Adipose tissue (tissue), 3 donors: ENCODE measurements around the gene ATXN1. TPM values are rescaled to one million over a fixed set of nuclear protein-coding genes. Genes with fewer than 3 reads are reported as not detected.
"Not testable (repeated sequence)": the region's sequence is repeated elsewhere in the genome, so short reads cannot be mapped to it uniquely, and the experiment has no call there.

Source experiments
- H3K27ac ChIP-seq: one replicate; pipeline ENCODE4 v1.5.1; 2013; ENCODE audit warnings: low read depth, low read length
- WGBS, 3 donors: extraction: QIAGEN DNeasy Blood & Tissue Kit; methylation state at CpG; one replicate each; pipeline ENCODE4 v1.1.7; 2013; 5-methylcytosine and 5-hydroxymethylcytosine counted together
- polyA plus RNA-seq, 3 donors: library from polyadenylated mRNA; stranded (reverse); fragments of 200-250 nt; gene quantifications; one replicate each; pipeline ENCODE4 v1.2.3, GENCODE V29; 2013
- donor health status: healthy with polysubstance abuse.
- donor health status: Bipolar disorder and iron deficiency.
- donor health status: healthy.

Gene ATXN1
- polyA plus RNA-seq, 3 donors, result 2.6 to 7.2 (median 6.8) TPM

DNA sequence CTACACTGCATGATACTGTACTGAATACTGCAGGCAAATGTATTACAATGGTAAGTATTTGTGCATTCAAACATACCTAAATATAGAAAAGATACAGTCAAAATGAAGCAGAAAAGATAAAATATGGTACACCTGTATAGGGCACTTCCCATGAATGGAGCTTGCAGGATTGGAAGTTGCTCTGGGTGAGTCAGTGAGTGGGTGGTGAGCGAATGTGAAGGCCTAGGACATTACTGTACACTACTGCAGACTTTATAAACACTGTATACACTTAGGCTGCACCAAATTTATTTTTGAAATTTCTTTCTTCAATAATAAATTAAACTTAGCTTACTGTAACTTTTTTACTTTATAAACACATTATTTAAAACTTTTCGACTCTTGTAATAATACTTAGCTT, 213.1 kb downstream of the ATXN1 start:
- H3K27ac ChIP-seq, result no peak overlapping the region
- 97 to 98% (median 98%) methylated on average over 2 of the region's 2 CpGs for whole genome bisulfite sequencing, 3 donors

DNA sequence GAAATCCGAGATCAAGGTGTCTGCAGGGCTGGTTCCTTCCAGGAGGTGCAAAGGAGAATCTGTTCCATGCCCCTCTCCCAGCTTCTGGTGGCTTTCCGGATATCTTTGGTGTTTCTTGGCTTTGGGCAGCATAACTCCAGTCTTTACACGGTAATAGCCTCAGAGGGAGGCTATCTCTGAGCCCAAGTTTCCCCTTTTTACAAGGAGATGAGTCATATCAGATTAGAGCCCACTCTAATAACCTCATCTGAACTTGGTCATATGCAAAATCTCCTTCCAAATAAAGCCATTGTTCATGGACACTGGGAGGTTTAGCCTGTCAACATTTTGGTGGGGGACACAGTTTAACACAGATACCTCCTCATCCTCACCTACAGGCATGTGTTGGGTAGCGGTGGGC, 213.7 kb downstream of the ATXN1 start:
- WGBS, 3 donors, result 77 to 98% (median 87%) methylated on average over 4 of the region's 4 CpGs
- no peak overlapping the region for H3K27ac ChIP-seq

DNA sequence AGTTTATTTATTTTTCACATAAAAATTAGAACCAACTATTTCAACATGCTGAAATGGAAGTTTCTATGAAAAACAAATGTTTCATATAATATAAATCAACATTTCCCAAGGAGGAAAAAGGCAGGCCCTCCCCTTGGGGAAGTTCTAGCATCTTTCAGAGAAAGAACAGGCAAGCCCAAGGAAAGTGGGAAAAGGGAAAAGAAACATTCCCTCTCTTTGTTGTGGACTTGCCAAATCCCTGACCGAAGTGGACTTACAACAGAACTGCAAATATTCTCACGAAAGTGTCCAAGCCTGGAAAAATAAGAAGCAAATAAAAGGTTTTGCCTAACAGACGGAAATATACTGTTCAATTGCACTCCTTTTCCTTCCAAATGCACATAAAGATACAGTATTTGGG, 214.4 kb downstream of the ATXN1 start:
- no peak overlapping the region for H3K27ac ChIP-seq
- WGBS, 3 donors, result 72 to 79% (median 77%) methylated on average over 3 of the region's 3 CpGs

DNA sequence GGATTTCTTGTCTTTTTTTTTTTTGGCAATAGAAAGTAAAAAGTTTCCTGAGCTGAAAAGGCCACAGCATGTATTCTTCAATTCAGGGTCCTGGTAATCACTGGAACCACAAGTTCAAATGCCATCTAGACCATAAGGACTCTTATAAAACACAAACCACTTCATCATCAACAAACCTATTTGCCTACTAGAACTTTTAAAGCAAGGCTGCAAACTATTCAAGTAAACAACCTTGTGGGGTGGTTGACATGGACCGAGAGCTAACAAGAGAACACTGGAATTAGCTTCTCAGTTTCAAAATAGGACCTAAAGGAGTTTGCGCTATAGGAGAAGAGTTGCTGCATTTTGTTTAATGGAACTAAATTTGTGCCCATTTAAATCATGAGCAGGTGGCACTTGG, 215.9 kb downstream of the ATXN1 start:
- H3K27ac ChIP-seq, result no peak overlapping the region
- 93 to 97% (median 97%) methylated on average over 2 of the region's 2 CpGs for WGBS, 3 donors

DNA sequence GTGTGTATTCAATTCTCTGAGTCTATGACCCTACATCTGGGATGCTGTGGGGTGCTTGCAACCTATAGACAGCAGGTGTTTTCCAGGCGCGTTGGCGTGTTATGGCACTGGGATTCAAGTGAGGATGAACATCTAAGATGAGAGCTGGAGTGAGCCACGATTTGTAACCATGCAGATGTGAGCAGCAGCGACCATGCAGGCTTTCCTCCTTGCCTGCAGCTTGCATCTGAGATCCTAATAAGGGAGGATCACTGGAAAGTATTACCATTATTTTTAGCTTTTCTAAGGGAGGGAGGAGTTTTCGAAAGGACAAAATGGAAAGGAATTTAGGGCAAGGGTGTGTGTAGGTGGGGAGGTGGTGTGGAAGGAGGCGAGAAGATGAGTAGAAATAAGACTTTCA, 216.7 kb downstream of the ATXN1 start:
- H3K27ac ChIP-seq, result no peak overlapping the region

DNA sequence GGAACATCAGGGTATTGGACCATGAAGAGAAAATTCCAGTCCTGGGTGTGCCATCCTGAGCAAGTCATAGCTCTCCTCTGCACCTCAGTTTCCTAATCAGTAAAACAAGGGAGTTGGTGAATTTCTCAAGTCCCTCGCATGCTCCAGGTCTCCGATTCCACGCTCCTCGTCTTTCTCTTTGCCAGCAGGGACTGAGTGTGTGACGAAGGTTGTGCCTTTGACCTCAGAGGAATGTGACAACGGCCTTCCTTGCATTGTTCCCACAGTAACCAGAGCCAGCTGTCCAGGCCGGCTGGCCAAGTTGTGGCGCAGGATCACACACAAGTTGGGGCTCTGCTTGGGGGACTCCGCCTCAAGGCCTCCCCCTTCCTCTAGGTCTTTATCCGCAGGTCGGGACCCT, 217.3 kb downstream of the ATXN1 start:
- H3K27ac ChIP-seq, result no peak overlapping the region
- 56 to 75% (median 70%) methylated on average over 11 of the region's 11 CpGs for WGBS, 3 donors

More for the DNA sequence above, 216.7 kb downstream of the ATXN1 start:
- WGBS, 3 donors, result 82 to 93% (median 84%) methylated on average over 7 of the region's 7 CpGs

DNA sequence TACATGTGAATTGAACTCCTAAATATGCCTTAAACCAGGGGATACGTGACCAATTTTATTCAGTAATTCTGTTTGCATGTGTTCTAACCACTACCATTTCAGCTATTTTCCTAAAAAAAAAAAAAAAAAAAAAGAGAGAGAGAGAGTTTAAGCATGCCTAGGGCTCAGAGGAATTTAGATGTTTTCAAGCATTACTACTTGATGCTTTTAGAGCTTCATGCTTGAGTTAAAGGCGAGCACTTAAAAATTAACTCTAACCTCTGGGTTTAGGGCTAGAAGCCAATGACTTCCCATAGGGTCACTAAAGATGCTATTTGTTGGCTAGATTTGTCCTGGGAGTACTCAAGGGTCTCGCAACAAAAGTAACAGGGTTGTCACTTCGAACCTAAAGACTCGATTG, 217.7 kb downstream of the ATXN1 start:
- H3K27ac ChIP-seq, result no peak overlapping the region
- 78 to 91% (median 82%) methylated on average over 5 of the region's 5 CpGs for WGBS, 3 donors

DNA sequence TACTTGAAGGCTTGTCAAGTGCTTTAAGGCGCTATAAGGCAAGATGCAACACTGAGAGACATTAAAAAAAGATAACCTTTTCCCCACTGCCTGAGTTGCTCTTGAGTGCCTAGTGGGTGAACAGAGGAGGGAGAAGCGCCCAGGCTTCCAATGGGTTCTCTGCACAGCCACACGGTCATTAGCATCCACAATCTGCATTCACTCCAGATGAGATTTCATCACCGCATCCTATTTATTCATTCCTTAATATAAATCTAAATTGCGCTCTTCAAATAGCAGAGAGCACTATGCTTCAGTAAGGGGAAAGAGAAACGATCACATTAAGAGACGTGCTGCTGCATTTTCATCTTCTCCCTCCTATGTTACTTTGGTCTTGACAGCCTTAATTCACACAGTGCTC, 219.2 kb downstream of the ATXN1 start:
- 89 to 91% (median 90%) methylated on average over 7 of the region's 7 CpGs for WGBS, 3 donors
- H3K27ac ChIP-seq, result no peak overlapping the region

DNA sequence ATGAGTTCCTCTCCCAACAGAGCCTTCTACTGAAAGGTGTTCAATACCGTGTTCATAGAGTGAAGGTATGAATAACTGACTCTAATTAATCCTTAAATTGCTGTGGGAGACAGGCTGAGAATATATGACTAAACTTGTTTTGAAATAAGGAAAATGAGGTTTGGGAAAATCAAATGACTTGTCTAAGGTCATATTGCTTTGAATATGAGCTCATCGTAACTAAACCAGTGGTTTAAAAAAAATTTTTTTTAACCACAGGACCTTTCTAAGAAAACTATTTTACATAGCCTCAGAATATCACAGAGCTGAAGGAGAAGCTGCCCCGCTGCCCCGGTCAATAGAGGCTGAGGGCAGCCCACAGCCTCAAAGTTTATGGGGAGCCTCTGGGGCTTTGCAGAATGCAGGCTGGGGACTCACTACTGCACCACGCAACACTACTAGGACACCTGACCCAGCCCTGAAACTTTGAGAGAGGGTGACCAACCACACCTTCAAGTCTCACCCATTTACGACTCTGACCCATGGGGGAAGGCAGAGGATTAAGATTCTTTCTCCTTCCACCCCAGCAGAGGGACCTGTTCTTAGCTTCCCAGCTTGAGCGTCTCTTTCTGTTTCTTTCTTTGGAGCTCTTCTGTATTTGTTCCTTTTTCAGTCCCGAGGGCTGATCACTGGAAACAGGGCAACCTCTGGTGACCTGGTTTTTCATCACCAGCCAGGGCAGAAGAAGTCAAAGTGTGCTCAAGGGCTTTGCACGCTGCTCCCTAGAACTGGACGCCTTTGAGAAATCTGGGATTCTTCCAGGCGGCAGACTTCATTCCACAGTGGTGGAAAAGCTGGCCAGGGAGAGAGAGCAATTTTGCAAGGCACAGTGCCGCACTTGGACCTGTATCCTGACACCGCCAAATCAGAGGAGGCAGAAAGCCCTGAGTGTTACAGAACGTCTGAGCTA, 220.2 kb downstream of the ATXN1 start:
- H3K27ac ChIP-seq, result no peak overlapping the region
- WGBS, 3 donors, result 65 to 84% (median 80%) methylated on average over 14 of the region's 14 CpGs

DNA sequence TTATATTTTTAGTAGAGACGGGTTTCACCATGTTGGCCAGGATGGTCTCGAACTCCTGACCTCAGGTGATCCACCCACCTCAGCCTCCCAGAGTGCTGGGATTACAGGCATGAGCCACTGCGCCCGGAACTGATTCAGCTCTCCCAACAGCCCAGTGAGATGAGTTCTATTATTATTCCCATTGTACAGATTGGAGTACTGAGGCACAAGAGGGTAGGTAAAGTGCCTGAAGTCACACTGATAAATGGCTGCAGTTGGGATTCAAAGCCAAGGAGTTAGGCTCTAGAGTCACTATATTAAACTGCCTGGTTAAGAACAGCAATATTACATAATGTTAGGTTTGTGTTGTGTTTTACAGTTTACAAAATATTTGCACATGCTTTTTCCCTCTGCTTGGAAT, 220.9 kb downstream of the ATXN1 start:
- WGBS, 3 donors, result 96 to 99% (median 96%) methylated on average over 4 of the region's 4 CpGs
- not testable (repeated sequence) for H3K27ac ChIP-seq

DNA sequence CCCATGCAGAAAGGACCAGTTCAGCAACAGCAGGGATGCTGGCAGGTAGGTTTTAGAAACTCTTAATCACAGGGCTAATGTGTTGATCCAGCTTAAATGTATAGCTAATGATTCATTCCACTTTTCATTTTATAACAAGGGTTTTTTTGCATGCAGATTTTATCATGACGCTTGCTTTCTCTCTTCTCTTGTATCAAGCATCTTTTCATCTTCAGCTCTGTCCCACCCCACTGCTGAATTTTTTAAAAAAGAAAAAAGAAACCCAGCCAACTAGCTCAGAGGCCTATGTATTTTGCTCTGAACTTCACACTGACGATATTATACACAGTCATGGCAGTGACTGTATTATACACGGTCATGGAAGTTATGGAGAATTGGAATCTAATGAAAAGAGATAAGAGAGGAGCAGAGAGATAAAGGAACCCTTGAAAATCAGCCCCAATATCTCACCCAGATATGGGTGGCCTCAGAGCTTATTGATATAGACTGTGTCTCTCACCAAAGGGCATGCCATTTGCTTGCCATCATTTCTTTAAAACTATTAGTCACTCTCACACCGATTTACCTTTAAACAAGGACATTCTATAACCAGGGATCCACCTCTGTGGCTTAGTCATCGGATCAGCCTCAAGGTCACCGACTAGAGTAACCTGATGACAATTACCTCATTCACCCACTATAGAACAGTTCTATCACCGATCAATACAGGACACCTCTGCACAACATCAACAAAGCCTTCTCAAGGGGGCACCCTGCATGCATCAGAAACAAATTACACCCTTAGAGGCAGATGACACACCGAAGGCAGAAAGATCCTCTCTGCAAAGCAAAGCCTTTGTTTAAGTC, 222.0 kb downstream of the ATXN1 start:
- WGBS, 3 donors, result 73 to 90% (median 89%) methylated on average over 8 of the region's 8 CpGs
- no peak overlapping the region for H3K27ac ChIP-seq

DNA sequence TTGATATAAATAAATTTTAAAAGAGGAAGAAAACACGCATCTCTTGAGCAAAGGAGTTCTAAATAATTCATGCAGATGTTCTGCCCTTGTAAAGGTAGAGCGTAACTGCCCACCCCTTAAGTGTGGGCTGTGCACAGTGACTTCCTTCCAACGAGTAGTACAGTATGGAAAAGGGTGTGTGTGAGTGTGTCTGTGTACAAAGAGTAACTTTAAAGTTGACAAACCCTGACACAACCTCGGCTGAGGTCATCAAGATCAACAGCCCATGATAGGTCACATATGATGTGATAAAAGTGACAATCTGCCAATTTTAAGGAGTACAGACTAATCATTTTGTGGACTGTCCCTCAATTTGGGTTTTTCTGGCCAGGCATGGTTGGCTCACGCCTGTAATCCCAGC, 225.7 kb downstream of the ATXN1 start:
- H3K27ac ChIP-seq, result no peak overlapping the region
- 83 to 85% (median 84%) methylated on average over 5 of the region's 5 CpGs for WGBS, 3 donors

DNA sequence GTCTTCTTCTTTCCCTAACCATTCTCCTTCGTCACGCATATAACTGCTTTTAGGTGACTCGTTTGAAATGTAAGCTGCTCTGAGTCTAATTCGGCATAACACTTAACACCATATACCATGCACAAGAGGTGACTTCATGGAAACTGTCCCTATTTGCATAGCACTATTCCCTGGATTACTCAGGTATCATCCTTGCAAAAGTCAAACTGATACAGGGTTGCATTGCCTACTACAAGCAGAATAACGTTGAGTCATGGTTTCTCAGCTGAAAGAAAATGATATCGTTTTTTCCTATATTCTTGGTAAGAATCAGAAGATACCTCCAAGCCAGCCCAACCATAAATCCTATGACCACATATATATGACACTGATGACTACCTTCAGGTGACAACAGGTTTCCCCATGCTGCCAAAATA, 227.5 kb downstream of the ATXN1 start:
- H3K27ac ChIP-seq, result no peak overlapping the region
- WGBS, 3 donors, result 87 to 92% (median 92%) methylated on average over 6 of the region's 6 CpGs

DNA sequence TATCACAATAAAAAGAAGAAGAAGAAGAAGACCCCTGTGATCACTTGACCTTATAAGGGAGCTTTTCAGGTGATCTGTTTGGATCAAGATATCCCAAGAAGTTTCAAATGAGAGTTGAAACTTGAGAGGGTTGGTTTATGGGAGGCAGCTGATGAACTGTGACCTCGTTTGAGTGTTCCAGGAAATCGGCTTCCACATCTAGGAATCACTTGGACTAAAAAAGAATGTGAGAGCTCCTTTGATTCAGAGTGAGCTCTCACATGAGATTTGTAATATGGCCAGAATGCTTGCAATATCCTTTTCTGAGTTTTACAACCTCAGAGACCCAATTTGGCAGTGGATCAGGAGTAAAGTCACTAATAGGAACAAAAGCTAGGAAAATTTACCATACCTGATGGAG, 228.1 kb downstream of the ATXN1 start:
- WGBS, 3 donors, result 51 to 73% (median 67%) methylated on average over 2 of the region's 2 CpGs

DNA sequence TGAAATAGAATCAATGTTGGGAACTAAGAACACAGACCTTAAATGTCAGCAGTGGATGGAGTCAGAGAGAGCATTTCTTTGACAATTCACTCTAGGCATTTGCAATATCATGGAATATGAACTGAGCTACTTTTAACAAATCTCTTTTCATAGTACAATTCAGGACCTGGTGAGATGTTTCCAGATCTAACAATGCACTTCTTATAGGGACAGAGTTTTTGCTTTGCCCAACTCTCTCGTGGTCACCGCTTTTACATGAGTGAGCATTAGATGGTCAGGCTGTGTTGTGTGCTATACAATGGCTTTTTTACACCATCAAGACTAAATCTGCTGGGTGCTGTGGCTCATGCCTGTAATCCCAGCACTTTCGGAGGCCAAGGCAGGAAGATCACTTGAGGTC, 233.6 kb downstream of the ATXN1 start:
- H3K27ac ChIP-seq, result no peak overlapping the region
- 95 to 98% (median 96%) methylated on average over 3 of the region's 3 CpGs for WGBS, 3 donors

More for the DNA sequence above, 228.1 kb downstream of the ATXN1 start:
- H3K27ac ChIP-seq, result no peak overlapping the region

DNA sequence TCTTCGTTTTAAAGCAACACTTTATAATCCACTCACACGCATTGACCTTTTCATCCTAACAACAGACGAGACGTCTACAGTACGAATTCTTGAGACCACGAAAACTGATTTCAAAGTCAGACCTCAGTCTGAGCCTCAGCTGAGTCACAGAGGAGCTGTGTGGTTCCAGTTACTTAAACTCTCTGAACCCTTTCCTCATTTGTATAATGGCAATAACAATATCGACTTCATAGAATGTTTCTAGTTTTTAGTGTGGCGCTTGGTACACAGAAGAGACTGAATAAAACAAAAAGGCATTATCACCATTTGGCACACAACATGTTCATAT, 236.9 kb downstream of the ATXN1 start:
- 82 to 92% (median 84%) methylated on average over 8 of the region's 8 CpGs for WGBS, 3 donors

DNA sequence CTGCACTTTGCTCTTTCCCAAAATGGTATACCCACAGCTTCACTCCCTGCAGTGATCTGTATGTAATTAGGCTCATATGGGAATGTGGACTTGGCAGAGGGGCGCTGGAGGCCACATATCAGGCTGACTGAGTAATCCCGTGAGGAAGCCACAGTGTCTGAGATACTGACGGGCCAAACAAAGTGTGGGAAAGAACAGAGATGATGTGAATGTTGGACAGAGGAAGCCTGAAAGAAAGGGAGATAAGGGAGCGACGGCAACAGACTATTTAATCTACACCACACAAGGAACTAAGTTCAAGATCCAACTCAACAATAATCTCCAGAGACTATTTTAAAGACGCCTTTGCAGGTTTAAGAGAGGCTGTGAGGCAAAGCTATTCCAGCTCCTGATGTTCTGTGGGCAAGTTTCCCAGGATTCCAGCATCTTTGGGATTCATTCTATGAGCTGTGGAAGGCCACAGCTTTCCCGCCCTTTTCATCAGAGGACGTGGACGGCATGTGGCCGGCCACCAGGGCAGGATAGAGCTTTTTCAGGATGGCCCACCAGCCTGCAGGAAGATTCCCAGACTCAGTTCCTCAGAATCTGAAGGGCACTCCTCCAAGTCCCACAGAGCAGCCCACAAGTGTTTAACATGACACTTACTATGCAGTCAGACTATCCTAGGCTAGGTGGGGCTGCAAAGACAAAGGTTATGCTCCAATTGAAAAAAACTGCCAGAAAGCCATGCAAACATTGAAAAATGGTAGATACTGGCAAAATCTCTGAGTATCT, 237.5 kb downstream of the ATXN1 start:
- no peak overlapping the region for H3K27ac ChIP-seq
- 56 to 65% (median 59%) methylated on average over 10 of the region's 10 CpGs for WGBS, 3 donors

More for the DNA sequence above, 236.9 kb downstream of the ATXN1 start:
- H3K27ac ChIP-seq, result no peak overlapping the region

DNA sequence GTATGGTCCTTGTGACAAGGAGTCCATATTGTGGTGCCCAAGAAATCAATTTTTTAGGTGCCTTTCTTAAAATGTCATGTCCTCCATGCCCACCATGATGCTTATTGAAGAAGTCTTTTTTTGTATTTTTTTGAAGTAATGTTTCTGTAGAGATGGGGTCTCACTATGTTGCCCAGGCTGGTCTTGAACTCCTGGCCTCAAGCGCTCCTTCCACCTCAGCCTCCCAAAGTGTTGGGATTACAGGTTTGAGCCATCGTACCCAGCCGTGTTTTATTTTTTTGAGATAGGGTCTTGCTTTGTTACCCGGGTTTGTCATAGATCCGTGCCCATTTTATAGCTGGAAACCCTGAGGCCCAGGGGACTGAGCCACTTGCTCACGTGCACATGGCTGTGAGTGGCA, 238.3 kb downstream of the ATXN1 start:
- WGBS, 3 donors, result 95 to 98% (median 96%) methylated on average over 6 of the region's 6 CpGs
- no peak overlapping the region for H3K27ac ChIP-seq

DNA sequence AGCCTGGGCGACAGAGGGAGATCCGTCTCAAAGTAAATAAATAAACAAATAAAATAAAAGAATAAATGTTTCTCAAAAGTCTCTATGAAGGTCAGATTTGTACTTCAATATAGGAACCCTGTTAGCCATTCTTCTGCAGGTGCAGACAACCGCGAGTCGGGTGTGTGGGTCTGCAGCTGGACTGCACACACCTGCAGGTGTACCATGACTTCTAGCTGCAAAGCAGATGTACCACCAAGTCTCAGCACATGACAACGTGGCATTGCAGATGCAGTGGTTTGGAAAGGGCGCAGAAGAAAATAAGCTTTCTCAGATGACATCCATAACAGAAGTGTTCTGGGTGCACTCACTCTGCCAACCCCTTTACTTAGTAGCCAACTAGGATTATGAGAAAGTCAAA, 239.7 kb downstream of the ATXN1 start:
- H3K27ac ChIP-seq, result no peak overlapping the region
- WGBS, 3 donors, result 96 to 98% (median 97%) methylated on average over 7 of the region's 7 CpGs
